ENCODE data around the gene KRT81.

DNA sequence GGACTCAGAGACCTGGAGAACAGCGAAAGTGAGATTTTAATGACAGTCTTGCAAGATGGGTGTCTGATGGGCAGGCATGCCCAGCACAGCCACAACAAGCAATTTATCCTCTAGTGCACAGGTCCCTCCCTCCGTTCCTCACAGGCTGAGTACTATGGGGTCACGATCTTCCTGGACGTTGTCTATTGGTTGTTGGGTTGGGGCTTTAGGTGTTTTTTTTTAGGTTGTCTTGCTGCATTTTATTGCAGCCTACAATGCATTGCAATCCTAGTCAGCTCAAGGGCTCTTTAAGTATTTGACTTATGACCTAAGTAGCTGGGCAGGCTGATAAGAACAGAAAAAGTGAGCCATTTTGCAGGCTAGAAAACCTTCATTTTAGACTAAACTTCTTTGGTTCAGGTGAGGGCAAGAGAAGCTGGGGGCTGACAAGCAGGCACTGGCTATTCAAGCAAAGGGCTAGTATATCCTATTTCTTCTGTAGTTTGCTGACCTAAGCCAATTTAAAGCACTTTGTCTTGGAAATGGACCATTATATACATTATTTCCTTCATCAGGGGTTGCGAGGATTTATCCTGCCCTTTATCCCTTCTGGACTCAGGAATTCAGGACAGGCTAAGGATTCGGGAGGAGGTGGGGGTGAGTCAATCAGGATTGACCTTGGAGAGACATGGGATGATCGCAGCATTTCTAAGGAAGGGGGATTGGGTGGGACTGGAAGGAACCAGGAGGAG, 52.3 kb downstream of the KRT81 start:
- TF ChIP-seq POLR2A (IDR thresholded peaks at IDR 0.05; ENCODE audit: low read length) (no peak), GATA1 (IDR thresholded peaks at IDR 0.05; ENCODE audit: low read depth, low read length) (no peak)

Measured in erythroblast (primary cell).